PFSK-1 (cell line): Measurements from ENCODE around the gene C18orf63.

Source experiments
- POLR2AphosphoS5 ChIP-seq: IDR thresholded peaks from 2 replicates; pipeline ENCODE4 v1.6.1; 2012; ENCODE audit warnings: low read depth, mild to moderate bottlenecking, control low read depth, low read length, moderate library complexity
- SIN3A ChIP-seq: IDR thresholded peaks from 2 replicates; pipeline ENCODE4 v1.6.1; 2012; ENCODE audit warnings: mild to moderate bottlenecking, low read length, moderate library complexity, borderline replicate concordance; ENCODE audit not compliant: insufficient read depth
- TAF1 ChIP-seq: IDR thresholded peaks from 2 replicates; pipeline ENCODE4 v1.6.1; 2012; ENCODE audit warnings: low read length, control low read depth, borderline replicate concordance; ENCODE audit not compliant: insufficient read depth

GRCh38 chr18:74290794-74291471 lies 24.7 kb upstream of the C18orf63 start:
- TF ChIP-seq TAF1 (no peak), POLR2AphosphoS5 (no peak), SIN3A (no peak)
